ENCODE measurements around the gene FSD1.

DNA sequence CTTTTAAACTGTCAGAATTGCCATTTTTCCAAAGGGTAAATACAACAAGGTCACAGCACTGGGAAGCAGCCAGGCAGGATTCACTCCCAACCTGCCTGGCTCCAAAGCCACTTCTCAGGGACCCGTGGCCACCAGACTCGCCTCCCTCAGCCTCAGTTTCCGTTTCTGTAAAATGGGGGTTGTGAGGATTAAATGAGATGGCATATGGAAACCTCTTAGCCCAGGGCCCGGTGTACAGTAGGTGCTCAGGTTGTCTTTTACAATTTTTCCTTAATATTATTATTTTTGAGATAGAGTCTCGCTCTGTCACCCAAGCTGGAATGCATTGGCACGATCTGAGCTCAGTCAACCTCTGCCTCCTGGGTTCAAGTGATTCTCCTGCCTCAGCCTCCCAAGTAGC lies 47.4 kb upstream of the FSD1 start:
- TF ChIP-seq, protein P1, sequence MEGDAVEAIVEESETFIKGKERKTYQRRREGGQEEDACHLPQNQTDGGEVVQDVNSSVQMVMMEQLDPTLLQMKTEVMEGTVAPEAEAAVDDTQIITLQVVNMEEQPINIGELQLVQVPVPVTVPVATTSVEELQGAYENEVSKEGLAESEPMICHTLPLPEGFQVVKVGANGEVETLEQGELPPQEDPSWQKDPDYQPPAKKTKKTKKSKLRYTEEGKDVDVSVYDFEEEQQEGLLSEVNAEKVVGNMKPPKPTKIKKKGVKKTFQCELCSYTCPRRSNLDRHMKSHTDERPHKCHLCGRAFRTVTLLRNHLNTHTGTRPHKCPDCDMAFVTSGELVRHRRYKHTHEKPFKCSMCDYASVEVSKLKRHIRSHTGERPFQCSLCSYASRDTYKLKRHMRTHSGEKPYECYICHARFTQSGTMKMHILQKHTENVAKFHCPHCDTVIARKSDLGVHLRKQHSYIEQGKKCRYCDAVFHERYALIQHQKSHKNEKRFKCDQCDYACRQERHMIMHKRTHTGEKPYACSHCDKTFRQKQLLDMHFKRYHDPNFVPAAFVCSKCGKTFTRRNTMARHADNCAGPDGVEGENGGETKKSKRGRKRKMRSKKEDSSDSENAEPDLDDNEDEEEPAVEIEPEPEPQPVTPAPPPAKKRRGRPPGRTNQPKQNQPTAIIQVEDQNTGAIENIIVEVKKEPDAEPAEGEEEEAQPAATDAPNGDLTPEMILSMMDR (IDR thresholded peaks at IDR 0.05; ENCODE audit: insufficient read depth, low read length) = no peak
- TF ChIP-seq, protein P2, sequence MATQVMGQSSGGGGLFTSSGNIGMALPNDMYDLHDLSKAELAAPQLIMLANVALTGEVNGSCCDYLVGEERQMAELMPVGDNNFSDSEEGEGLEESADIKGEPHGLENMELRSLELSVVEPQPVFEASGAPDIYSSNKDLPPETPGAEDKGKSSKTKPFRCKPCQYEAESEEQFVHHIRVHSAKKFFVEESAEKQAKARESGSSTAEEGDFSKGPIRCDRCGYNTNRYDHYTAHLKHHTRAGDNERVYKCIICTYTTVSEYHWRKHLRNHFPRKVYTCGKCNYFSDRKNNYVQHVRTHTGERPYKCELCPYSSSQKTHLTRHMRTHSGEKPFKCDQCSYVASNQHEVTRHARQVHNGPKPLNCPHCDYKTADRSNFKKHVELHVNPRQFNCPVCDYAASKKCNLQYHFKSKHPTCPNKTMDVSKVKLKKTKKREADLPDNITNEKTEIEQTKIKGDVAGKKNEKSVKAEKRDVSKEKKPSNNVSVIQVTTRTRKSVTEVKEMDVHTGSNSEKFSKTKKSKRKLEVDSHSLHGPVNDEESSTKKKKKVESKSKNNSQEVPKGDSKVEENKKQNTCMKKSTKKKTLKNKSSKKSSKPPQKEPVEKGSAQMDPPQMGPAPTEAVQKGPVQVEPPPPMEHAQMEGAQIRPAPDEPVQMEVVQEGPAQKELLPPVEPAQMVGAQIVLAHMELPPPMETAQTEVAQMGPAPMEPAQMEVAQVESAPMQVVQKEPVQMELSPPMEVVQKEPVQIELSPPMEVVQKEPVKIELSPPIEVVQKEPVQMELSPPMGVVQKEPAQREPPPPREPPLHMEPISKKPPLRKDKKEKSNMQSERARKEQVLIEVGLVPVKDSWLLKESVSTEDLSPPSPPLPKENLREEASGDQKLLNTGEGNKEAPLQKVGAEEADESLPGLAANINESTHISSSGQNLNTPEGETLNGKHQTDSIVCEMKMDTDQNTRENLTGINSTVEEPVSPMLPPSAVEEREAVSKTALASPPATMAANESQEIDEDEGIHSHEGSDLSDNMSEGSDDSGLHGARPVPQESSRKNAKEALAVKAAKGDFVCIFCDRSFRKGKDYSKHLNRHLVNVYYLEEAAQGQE (IDR thresholded peaks at IDR 0.05; ENCODE audit: insufficient replicate concordance, low read depth) = no peak
- TF ChIP-seq POLR2AphosphoS5 (IDR thresholded peaks at IDR 0.05; ENCODE audit: low read depth) = no peak
